Stimulated activated effector memory CD8-positive, alpha-beta T cell treated with anti-CD3 and anti-CD28 coated beads, Interleukin-12 subunit alpha, Interleukin-12 subunit beta, amount 100 ng/mL, for 72 hours (primary cell): ENCODE data around the gene TBK1.
"Not testable (repeated sequence)": the region's sequence is repeated elsewhere in the genome, so short reads cannot be mapped to it uniquely, and the experiment has no call there.

Source experiments
- ATAC-seq: fragments of 150-1000 bp; cut with Tn5 transposase; 2 replicates; pipeline ENCODE4 v1.10.0; 2021
- DNase-seq, 2 donors: peaks; one replicate each; pipeline ENCODE4 v3.0.0; 2021 to 2022; ENCODE audit warnings: low spot score in 2 of 2
- H3K27ac Mint-ChIP-seq: one replicate; pipeline ENCODE4 v1.8.0; 2022; ENCODE audit warnings: mild to moderate bottlenecking, mixed read lengths
- H3K36me3 Mint-ChIP-seq: one replicate; pipeline ENCODE4 v1.8.0; 2022; ENCODE audit warnings: mild to moderate bottlenecking, mixed read lengths
- H3K4me1 Mint-ChIP-seq: one replicate; pipeline ENCODE4 v1.8.0; 2022; ENCODE audit warnings: mixed read lengths
- H3K4me3 Mint-ChIP-seq: one replicate; pipeline ENCODE4 v1.8.0; 2022; ENCODE audit warnings: mild to moderate bottlenecking, mixed read lengths
- H3K9me3 Mint-ChIP-seq: one replicate; pipeline ENCODE4 v1.8.0; 2022; ENCODE audit warnings: mixed read lengths

Gene TBK1

DNA sequence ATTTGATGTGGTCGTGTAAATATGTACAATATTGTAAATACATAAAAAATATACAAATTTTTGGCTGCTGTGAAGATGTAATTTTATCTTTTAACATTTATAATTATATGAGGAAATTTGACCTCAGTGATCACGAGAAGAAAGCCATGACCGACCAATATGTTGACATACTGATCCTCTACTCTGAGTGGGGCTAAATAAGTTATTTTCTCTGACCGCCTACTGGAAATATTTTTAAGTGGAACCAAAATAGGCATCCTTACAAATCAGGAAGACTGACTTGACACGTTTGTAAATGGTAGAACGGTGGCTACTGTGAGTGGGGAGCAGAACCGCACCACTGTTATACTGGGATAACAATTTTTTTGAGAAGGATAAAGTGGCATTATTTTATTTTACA lies 49.6 kb downstream of the TBK1 start:
- ATAC-seq: no peak
- Mint-ChIP-seq H3K9me3 (no peaks in the 10 kb centered on the region), H3K4me1 (no peaks in the 10 kb centered on the region), H3K4me3 (no peak overlapping the region), H3K27ac (no peak overlapping the region), H3K36me3 (peaks cover 65% of the 10 kb centered on the region)
- DNase-seq: no peak

DNA sequence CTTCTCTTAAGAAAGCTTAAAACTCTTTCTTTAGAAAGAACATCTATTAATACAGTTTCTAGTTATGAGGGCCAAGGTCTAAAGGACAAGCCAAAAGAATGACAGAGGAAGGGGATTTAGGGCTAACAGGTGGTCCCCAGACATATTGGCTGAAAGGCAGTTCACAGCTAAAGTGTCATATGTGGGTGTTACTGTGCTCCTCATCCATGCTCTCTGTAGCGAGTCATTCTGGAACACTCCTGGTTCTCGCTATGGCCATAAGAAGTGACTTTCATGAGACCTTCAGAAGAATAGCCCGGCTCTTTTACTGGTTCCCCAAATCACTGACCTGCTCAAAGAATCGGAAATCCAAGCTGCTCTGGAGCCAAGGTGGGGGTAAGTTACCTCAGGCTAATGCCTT lies 55.0 kb downstream of the TBK1 start:
- ATAC-seq (no peak), DNase-seq (no peak)
- H3K27ac Mint-ChIP-seq: no peak overlapping the region
- H3K4me3 Mint-ChIP-seq: no peak overlapping the region
- H3K4me1 Mint-ChIP-seq: no peaks in the 10 kb centered on the region
- H3K36me3 Mint-ChIP-seq: peaks cover 11% of the 10 kb centered on the region
- no peaks in the 10 kb centered on the region for H3K9me3 Mint-ChIP-seq

DNA sequence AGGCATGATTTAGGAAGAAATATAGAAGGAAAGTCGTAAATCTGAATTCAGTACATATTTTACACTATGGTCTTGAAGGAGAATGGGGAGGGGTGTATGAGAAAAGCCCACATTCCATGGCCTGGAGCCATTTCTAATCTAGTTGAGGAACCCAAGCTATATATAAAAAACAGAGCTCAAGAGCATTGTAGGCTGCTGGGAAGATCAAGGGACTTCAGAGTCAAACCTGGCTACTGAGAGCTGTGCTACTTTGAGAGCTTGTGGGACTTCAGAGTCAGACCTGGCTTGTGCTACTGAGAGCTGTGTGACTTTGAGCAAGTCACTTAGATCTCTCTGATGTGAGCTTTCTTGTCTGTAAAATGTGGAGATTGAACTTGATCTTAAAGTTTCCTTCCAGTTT lies 58.7 kb downstream of the TBK1 start:
- Mint-ChIP-seq H3K9me3 (no peaks in the 10 kb centered on the region), H3K4me3 (no peak overlapping the region), H3K4me1 (no peaks in the 10 kb centered on the region), H3K36me3 (no peaks in the 10 kb centered on the region), H3K27ac (no peak overlapping the region)
- no peak for DNase-seq
- ATAC-seq: no peak

DNA sequence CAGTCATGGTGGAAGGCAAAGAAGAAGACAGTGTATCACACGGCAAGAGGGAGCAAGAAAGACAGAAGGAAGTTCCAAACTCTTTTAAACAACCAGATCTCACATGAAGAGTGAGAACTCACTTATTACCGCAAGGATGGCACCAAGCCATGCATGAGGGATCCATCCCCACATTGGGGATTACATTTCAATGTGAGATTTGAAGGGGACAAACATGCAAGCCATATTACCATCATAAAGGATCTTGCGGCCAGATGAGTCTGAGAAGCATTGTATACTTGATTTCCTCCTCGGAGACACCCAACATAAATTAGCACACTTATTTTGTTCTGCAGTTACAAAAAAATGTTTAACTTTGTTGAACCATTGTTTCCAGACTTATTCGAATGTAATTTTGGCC lies 66.5 kb downstream of the TBK1 start:
- Mint-ChIP-seq H3K36me3 (no peaks in the 10 kb centered on the region), H3K27ac (no peak overlapping the region), H3K9me3 (no peaks in the 10 kb centered on the region), H3K4me3 (no peak overlapping the region), H3K4me1 (no peaks in the 10 kb centered on the region)
- ATAC-seq (no peak), DNase-seq (no peak)

DNA sequence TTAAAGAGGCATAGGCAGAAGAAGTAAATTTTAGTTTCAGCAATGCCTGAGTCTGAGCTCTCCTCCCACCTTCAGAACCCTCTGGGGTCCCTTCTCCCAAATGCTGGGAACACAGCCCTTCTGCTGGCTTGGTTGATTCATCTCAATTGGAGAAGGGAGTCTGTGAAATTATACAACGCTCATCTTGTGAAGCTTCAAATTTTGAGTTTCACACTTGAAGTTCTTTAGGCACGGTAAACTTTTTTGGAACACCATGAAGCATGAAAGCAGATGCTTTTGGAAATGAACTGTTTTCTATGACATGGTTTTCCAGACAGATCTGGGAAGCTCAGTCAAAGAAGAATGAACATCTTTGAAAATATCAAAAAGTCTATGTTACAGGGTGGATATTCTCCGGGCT lies 69.9 kb downstream of the TBK1 start:
- DNase-seq (no peak), ATAC-seq (no peak)
- Mint-ChIP-seq H3K36me3 (no peaks in the 10 kb centered on the region), H3K27ac (no peak overlapping the region), H3K9me3 (no peaks in the 10 kb centered on the region), H3K4me3 (no peak overlapping the region), H3K4me1 (no peaks in the 10 kb centered on the region)

DNA sequence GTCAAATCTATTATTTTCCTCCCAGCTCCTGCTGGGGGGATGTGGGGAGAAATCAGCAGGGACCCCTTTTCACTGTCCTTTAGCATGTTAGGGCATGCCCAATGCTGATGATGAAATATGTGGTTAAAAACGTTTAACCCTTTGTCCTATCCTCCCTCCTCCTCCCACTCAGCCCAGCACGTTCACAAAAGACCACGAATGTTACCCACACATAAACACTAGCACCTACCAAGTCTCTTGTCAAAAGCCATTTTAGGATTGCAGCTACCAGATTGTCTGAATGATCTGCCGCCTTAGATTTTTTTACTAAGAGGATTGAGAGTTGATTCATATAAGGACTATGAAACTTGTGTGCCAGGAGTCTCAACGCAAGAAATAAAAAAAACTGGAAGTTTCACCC lies 70.4 kb downstream of the TBK1 start:
- Mint-ChIP-seq H3K4me3 (no peak overlapping the region), H3K36me3 (no peaks in the 10 kb centered on the region), H3K4me1 (no peaks in the 10 kb centered on the region), H3K27ac (no peak overlapping the region), H3K9me3 (no peaks in the 10 kb centered on the region)
- ATAC-seq (no peak), DNase-seq (no peak)

DNA sequence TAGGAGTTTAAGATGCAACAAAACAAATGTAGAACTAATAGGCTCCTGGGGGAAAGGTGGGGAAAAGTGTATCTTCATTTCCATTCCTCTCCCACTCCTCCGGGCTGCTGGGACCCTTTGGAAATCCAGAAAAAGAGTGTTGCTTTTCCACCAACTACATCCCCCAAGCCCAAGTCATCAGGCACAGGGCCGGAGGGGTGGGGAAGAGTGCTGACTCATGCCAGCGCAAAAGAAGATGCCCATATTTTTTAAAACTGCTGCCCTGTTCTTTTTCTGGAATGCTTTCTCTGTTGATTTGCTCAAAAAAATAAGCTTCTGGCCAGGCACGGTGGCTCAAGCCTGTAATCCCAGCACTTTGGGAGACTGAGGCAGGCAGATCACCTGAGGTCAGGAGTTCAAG lies 70.9 kb downstream of the TBK1 start:
- Mint-ChIP-seq H3K4me3 (no peak overlapping the region), H3K4me1 (no peaks in the 10 kb centered on the region), H3K36me3 (no peaks in the 10 kb centered on the region), H3K9me3 (no peaks in the 10 kb centered on the region), H3K27ac (no peak overlapping the region)
- ATAC-seq: no peak
- DNase-seq: no peak

DNA sequence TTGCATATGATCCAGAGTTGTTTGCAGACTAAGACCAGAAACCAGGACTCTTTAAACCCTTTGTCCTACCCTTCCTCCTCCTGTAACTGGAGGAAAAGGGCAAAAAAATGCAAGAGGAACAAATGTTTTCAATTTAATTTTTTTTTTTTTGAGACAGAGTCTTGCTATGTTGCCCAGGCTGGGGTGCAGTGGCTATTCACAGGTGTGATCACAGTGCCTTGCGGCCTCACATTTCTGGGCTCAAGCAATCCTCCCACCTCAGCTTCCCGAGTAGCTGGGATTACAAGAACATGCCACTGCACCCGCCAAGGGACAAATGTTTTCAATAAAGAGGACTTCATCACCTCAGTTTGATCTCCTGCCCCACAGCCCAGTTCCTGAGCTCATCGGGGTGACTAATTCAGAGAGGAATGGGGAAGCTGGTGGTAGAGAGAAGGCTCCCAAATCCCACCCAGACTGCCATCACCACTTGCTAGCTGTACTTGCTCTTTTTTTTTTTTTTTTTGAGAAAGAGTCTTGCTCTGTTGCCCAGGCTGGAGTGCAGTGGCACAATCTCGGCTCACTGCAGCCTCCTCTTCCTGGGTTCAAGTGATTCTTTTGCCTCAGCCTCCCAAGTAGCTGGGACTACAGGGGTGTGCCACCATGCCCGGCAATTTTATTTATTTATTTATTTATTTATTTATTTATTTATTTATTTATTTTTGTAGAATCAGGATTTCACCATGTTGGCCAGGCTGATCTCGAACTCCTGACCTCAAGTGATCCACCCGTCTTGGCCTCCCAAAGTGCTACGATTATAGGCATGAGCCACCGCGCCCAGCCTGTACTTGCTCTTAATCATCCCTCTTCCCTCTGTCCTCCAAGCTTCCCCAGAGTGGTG lies 71.9 kb downstream of the TBK1 start:
- not testable (repeated sequence) for H3K27ac Mint-ChIP-seq, H3K36me3 Mint-ChIP-seq, H3K4me3 Mint-ChIP-seq, H3K4me1 Mint-ChIP-seq, H3K9me3 Mint-ChIP-seq, ATAC-seq, DNase-seq

DNA sequence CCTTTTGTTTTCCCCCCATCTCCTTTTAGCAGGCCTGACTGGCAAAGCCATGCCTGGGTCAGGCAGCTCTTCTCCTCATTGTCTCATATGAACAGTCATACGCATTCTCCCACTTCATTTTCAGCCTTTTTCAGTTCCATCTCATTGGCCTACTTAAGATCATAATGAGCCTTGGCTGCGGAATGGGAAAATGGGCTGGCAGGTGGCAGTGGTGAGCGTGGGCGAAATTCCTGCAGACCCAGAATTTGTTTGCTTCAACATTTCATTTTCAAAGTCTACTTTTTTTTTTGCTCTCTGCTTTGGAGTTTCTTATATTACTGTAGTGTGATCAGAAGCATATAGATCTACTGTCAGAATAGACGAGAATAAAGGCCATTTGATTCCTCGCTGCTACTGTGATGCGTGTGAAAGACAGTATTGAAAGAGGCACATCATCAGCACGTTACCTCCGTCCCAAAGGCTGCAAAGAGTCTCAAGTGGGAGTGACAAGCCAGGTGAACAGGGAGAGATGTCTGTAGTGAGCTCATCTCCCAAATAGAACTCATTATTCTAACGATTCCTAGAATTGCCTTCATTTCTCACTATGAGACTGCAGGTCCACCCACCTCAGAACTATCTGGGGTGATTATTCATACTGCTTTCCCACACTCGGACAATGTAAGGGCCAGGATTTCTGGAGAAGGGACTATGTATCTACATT lies 73.7 kb downstream of the TBK1 start:
- Mint-ChIP-seq H3K27ac (no peak overlapping the region), H3K9me3 (no peaks in the 10 kb centered on the region), H3K4me1 (no peaks in the 10 kb centered on the region), H3K4me3 (no peak overlapping the region), H3K36me3 (no peaks in the 10 kb centered on the region)
- ATAC-seq: no peak
- no peak for DNase-seq

DNA sequence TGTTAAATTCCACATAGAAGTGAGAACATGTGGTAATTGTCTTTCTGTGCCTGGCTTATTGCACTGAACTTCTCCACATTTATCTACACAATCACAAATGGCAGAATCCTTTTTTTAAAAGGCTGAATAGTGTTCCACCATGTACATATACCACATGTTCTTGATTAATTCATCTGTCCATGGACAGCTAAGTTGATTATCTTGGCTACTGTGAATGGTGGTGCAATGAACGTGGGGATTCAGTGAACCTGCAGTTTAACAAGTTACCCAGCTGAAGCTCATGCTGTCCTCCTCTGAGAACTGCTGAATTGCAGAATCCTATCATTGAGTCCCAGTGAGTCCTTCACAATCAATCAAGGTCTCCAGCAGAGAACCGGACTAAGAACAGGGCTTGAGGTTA lies 74.9 kb downstream of the TBK1 start:
- H3K4me3 Mint-ChIP-seq: no peak overlapping the region
- H3K4me1 Mint-ChIP-seq: no peaks in the 10 kb centered on the region
- no peaks in the 10 kb centered on the region for H3K9me3 Mint-ChIP-seq
- no peak for DNase-seq
- no peak overlapping the region for H3K27ac Mint-ChIP-seq
- ATAC-seq: no peak
- no peaks in the 10 kb centered on the region for H3K36me3 Mint-ChIP-seq

DNA sequence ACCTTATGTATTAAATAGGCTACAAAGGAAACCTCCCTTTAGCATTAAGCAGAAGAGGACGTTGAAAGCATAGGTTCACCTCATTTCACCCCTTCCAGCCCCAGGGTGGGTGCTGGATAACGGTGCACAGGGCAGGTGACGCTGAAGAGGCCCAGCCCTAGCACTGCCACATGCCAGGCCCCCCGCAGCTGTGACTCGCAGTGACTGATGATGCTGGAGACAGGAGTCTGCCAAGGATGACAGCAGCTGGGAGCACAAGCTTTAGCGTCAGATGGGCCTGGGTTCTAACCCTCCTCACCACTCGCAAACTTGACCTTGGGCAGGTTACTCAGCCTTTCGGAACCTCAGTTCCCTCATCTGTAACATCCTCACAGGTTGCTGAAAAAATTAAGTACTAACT lies 76.7 kb downstream of the TBK1 start:
- DNase-seq: no peak
- Mint-ChIP-seq H3K9me3 (no peaks in the 10 kb centered on the region), H3K36me3 (no peaks in the 10 kb centered on the region), H3K27ac (no peak overlapping the region), H3K4me1 (no peaks in the 10 kb centered on the region), H3K4me3 (no peak overlapping the region)
- no peak for ATAC-seq

DNA sequence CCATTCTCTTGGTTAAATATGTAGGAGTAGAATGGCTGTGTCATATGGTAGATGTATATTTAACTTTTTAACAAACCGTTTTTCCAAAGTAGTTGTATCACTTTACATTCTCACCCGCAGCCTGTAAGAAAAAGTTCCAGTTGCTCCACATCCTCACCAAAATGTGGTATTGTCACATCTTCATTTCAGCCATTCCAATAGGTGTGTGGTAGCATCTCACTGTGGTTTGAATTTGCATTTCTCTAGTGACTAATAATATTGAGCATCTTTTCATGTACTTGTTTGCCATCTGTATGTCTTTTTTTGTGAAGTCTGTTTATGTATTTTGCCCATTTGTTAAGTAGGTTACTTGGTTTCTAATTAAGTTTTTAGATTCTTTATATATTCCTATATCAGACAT lies 78.6 kb downstream of the TBK1 start:
- Mint-ChIP-seq H3K4me1 (no peaks in the 10 kb centered on the region), H3K4me3 (no peak overlapping the region), H3K27ac (no peak overlapping the region), H3K9me3 (no peaks in the 10 kb centered on the region), H3K36me3 (no peaks in the 10 kb centered on the region)
- ATAC-seq (peak; percentile 51), DNase-seq (no peak)

DNA sequence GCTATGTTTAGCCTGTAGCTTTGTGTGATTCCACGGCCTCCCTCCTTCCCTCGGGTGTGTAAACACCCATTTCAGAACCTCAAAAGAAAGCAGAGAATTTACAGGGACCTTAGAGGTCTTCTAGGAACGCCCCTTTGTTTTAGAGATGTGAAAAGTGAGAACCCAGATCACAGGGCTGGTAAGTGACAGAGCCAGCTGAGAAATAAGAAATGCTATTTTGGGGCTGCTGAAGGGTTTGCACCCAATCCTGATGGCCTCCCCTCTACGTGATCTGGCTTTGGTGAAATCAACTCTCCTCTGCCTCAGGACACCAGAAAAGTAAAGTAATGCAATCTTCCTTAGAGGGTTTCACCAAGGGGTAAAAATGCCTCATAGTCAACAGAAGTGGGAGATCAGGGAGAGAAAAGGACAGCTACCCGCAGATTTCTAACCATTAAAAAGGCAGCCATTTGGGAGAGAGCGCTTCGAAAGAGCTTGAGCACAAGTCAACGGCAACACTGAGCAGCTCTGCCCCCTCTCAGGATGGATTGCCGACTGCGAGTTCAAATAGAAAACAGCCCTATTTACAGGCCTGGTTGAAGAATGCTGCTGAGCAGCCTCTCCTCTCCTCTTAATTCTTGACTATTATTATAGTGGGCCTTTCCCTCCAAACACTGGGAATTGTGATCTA lies 79.9 kb downstream of the TBK1 start:
- no peak overlapping the region for H3K27ac Mint-ChIP-seq
- H3K36me3 Mint-ChIP-seq: no peaks in the 10 kb centered on the region
- DNase-seq: no peak
- no peaks in the 10 kb centered on the region for H3K9me3 Mint-ChIP-seq
- H3K4me1 Mint-ChIP-seq: no peaks in the 10 kb centered on the region
- H3K4me3 Mint-ChIP-seq: no peak overlapping the region
- no peak for ATAC-seq

DNA sequence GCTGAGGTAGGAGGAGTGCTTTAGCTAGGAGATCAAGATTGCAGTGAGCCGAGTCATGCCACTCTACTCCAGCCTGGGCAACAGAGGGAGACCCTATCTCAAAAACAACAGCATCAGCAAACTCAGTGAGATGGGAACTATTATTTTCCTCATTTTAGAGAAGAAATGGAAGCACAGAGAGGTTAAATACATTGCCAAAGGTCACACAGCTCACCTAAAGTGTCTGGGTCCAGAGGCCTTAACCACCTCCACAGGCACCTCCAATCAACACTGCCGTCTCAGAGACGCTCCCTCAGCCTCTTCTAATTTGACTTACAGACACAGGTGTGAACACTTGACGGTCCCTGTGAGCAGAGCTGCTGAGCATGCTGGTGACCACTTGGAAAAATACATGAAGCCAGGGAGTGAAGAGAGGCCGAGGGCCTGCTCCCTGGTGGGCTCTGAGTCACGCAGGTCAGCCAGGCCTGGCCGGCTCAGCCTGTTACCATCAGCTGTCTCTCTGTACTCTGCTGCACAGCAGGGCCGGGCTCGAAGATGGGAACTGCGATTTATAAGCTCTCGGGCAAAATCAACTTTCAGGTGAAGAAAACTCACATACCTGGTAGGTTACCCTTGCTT lies 80.9 kb downstream of the TBK1 start:
- Mint-ChIP-seq H3K36me3 (no peaks in the 10 kb centered on the region), H3K9me3 (no peaks in the 10 kb centered on the region), H3K4me1 (no peaks in the 10 kb centered on the region), H3K4me3 (no peak overlapping the region), H3K27ac (no peak overlapping the region)
- no peak for DNase-seq
- no peak for ATAC-seq

DNA sequence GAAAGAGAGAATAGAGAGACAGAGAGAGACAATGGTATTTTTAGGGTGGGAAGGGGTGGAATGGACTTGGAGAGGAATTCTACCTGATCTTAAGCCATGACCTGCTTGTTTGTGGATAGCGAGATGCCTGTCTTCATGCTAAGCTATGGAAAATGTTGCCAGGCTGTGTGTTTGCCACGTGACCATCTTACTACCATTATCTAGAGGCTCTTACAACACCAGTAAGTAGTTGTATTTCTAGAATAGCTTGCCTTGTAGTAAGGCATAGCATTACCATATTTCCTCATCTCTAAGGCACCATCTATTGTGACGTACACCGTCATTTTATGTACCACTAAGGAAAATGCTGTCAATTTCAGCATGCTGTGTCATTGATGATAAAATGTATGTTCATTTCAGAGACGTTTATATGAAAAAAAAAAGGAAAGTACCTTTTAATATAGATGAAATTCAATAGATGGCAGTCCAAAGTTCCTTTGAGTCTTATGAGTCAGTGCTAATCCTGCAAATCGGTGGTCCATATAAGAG lies 82.8 kb downstream of the TBK1 start:
- H3K27ac Mint-ChIP-seq: no peak overlapping the region
- no peaks in the 10 kb centered on the region for H3K36me3 Mint-ChIP-seq
- DNase-seq: no peak
- ATAC-seq: no peak
- no peak overlapping the region for H3K4me3 Mint-ChIP-seq
- no peaks in the 10 kb centered on the region for H3K9me3 Mint-ChIP-seq
- H3K4me1 Mint-ChIP-seq: no peaks in the 10 kb centered on the region
